ENCODE data around the gene OR5T3.

DNA sequence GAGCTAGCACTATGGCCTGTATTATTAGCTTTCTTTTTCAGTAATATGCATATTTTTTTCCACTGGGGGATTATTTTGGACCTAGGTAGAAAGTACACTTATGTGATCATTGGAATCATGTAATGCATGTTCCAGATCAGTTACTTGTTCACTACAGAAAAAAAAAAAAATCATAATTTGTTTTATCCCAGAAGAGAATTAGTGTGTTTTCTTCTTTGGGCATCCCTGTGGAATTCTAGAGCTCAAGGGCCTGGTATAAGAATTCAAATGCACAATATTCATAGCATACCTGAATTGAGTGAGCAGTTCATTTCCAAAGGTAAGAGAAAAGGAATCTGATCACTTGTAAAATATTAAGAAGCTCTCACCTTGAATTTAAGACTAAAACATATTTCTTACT lies 21.8 kb downstream of the OR5T3 start, which contains the start of gene OR5T1:
- TF ChIP-seq, protein P1, sequence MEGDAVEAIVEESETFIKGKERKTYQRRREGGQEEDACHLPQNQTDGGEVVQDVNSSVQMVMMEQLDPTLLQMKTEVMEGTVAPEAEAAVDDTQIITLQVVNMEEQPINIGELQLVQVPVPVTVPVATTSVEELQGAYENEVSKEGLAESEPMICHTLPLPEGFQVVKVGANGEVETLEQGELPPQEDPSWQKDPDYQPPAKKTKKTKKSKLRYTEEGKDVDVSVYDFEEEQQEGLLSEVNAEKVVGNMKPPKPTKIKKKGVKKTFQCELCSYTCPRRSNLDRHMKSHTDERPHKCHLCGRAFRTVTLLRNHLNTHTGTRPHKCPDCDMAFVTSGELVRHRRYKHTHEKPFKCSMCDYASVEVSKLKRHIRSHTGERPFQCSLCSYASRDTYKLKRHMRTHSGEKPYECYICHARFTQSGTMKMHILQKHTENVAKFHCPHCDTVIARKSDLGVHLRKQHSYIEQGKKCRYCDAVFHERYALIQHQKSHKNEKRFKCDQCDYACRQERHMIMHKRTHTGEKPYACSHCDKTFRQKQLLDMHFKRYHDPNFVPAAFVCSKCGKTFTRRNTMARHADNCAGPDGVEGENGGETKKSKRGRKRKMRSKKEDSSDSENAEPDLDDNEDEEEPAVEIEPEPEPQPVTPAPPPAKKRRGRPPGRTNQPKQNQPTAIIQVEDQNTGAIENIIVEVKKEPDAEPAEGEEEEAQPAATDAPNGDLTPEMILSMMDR (IDR thresholded peaks at IDR 0.05): no peak
- TF ChIP-seq TEAD4 (IDR thresholded peaks at IDR 0.05; ENCODE audit: borderline replicate concordance, insufficient read depth) (no peak), NFIC (IDR thresholded peaks at IDR 0.05; ENCODE audit: borderline replicate concordance) (no peak), EZH2phosphoT487 (IDR thresholded peaks at IDR 0.05; ENCODE audit: borderline replicate concordance, low read depth) (no peak), RAD21 (IDR thresholded peaks at IDR 0.05; ENCODE audit: low read length) (no peak), TAF1 (IDR thresholded peaks at IDR 0.05; ENCODE audit: borderline replicate concordance, low read depth, low read length) (no peak), GABPA (IDR thresholded peaks at IDR 0.05; ENCODE audit: low read depth) (no peak), GATA2 (CRISPR knock-in tag; IDR thresholded peaks at IDR 0.05) (no peak)
